GM21825 (cell line): Measurements from ENCODE around the gene C4orf46.
"Not testable (repeated sequence)": the region's sequence is repeated elsewhere in the genome, so short reads cannot be mapped to it uniquely, and the experiment has no call there.

Experiments used
- ATAC-seq: cut with Tn5 transposase; IDR thresholded peaks from one replicate; pipeline ENCODE4 v1.9.1; 2021; ENCODE audit warnings: mild to moderate bottlenecking, moderate library complexity; ENCODE audit not compliant: unreplicated experiment

The C4orf46 gene

DNA sequence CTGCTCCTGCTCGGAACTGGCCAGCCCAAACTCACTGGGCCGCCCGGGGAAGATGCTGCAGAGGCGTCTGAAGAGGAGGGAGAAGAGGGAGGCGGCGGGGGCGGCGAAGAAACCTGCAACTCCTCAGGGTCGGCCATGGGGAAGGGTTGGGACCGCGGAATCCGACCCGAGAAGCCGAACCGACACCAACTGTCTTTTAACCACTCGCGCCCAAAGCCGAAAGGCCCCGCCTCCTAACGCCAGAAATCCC, at the start of gene C4orf46:
C4orf46 (minus strand) TSS at position 223 of the 250 bp plus-strand sequence; CDS start at position 137, 86 bp downstream.
- ATAC-seq = no peak

DNA sequence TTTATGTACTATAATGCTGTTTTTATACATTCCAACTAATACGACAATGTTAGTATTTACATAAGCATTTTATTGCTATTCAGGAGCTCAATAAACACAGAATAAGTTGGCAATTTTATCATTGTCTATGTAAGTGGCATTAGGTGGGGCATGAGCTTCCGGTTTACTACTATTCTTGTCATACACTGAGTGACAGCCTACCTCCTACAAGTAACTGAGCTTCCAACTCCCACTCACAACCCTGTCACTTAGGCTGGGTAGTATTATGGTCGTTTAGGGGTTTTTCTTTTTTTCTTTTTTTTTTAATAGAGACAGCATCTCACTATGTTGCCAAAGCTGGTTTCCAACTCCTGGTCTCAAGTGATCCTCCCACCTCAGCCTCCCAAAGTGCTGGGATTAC, 44.1 kb upstream of the C4orf46 start:
- no peak for ATAC-seq

DNA sequence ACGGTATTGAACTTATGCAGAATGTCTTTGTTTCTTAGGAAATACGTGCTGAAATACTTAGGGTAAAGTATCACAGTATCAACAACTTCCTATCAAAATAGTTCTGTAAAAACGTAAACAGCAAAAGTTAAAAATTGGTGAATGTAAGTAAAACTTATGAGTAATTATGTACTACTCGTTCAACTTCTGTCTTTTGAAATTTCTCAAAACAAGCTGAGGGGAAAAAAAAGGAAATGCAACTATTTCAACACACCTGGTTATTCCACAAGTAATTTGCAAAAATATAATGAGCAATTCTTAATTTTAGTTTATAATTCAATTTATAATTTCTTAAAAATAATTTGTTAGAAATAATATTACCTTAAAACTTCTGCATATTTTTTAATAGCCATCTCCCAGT, 43.2 kb upstream of the C4orf46 start:
- no peak for ATAC-seq

DNA sequence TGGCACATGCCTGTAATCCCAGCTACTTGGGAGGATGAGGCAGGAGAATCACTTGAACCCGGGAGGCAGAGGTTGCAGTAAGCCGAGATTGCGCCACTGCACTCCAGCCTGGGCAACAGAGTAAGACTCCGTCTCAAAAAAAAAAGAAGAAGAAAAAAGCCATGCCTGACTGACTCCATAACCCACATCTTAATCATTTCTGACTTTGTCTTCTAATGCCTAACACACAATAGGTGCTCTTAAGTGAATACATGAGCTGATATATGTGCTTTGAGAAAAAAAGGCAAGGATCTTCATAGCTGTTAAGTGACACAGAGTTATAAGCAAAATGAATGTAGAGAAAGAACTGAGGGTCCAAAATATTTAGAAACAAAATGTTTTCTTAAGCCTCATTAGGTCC, 40.9 kb upstream of the C4orf46 start:
- not testable (repeated sequence) for ATAC-seq

DNA sequence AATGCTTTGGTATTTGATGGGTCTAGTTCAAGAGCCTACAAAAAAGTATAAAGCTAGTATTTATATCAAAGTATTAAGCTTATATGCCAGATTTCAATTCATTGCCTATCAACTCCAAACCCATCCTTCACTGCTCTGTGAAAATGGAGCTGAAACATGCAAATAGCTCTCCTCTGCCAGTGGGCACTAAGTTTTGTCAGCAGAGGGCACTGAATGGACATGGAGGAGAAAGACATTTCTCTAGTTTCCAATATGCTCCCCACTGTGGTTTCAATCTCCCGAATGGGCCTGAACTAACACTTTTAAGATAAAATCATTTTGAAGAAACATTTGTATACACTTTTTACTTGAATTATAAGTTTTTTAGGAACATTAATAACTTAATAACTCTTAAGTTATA, 39.1 kb upstream of the C4orf46 start:
- ATAC-seq = no peak

DNA sequence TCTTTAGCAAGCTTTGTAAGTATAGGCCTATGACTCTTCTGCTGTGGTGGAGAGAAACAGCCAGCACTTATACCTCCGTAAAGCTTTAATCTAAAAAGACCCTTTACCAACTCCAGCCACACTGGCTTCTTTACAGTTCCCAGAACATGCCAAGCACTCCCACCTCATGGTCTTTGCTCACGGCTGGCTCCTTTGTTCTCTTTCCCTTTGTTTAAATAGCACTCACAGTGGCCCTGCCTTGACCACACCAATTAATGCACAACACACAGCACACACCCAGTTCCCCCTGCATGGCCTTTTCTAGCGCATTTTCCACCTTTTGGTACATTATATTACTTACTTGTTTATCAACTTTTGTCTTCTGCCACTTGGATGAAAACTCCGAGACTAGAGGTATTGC, 32.6 kb upstream of the C4orf46 start:
- no peak for ATAC-seq

DNA sequence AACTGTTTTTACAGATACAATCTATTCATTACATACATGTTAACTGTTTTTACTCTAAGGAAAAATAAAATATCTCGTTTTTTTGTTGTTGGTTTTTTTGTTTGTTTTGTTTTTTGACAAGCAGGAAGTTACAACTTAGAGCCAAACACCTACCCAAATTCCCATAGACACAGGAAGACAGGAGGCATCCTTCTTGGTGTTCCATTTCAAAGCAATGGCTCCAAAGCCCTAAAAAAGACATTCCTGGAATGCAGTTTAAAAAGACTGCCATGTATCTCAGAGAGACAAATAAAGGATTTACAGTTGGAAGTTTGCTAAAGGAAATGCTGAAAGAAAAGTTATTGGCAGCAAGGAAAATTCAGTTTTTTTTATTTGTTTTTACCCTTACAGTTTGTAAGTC, 17.1 kb upstream of the C4orf46 start:
- ATAC-seq = no peak

DNA sequence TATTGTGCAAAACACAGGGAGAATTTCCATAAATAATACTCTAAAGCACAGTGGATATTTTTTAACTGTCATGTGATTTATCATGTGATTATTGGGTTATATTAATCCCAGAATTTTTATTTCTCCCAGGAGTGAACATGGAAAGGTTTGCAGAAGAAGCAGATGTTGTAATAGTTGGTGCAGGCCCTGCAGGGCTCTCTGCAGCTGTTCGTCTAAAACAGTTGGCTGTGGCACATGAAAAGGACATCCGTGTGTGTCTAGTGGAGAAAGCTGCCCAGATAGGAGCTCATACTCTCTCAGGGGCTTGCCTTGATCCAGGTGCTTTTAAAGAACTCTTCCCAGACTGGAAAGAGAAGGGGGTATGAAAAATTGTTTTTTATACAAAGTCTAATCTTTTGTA, 10.4 kb upstream of the C4orf46 start:
- no peak for ATAC-seq

DNA sequence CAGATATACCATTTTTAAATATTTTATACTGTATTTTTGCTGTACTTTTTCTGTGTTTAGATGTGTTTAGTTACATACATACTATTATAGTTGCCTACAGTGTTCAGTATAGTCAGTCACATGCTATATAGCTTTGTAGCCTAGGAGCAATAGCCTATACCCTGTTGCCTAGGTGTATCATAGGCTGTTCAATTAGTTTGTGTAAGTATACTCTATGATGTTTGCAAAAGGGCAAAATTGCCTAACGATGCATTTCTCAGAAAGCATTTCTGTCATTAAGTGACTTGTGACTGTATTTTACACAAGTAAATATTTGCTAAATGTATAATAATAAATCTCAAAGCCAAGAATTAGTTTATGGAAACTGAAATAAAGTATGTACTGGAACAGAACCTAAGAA, 9.9 kb upstream of the C4orf46 start:
- ATAC-seq = no peak

DNA sequence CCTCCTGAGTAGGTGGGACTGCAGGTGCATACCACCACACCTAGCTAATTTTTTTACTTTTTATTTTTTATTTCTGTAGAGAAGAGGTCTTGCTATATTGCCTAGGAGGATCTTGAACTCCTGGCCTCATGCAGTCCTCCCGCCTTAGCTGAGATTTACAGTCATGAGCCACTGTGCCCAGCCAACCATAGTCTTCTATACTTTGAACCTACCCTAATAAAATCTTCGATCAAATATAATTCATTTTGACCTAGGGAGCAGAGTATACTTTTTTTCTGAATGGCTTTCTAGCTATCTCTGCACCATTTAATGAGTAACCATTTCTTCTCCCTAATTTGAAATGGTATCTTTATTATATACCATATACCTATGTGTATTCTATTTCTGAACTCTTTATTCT, 7.1 kb upstream of the C4orf46 start:
- no peak for ATAC-seq

DNA sequence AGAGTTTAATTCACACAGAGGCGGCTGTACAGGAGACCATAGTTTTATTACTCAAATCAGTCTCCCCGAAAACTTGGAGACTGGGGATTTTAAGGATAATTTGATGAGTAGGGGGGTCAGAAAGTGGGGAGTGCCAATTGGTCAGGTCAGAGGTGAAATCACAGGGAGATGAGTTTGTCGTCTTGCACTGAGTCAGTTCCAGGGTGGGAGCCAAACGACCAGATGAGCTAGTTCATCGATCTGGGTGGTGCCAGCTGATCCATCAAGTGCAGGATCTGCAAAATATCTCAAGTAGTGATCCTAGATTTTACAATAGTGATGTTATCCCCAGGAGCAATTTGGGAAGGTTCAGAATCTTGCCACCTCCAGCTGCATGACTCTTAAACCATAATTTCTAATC, 4.4 kb upstream of the C4orf46 start:
- no peak for ATAC-seq

DNA sequence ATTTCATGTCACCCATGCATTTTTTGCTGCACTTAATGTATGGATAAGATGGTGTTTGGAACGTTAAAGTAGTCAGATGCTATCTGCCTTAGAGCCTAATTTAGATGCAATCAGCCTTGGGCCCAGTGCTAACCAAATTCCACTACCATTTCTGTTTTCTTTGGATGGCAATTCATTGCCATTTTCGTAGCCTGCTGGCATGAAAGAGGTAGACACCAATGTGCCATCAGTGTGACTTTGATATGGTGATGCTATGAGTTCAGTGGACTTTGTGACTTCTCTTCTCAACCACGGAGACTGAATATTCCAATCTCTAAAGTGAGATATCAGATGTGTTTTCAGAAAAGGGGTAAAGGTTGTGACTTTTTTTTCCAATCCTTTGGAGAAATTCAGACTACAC, 1.9 kb upstream of the C4orf46 start:
- no peak for ATAC-seq

DNA sequence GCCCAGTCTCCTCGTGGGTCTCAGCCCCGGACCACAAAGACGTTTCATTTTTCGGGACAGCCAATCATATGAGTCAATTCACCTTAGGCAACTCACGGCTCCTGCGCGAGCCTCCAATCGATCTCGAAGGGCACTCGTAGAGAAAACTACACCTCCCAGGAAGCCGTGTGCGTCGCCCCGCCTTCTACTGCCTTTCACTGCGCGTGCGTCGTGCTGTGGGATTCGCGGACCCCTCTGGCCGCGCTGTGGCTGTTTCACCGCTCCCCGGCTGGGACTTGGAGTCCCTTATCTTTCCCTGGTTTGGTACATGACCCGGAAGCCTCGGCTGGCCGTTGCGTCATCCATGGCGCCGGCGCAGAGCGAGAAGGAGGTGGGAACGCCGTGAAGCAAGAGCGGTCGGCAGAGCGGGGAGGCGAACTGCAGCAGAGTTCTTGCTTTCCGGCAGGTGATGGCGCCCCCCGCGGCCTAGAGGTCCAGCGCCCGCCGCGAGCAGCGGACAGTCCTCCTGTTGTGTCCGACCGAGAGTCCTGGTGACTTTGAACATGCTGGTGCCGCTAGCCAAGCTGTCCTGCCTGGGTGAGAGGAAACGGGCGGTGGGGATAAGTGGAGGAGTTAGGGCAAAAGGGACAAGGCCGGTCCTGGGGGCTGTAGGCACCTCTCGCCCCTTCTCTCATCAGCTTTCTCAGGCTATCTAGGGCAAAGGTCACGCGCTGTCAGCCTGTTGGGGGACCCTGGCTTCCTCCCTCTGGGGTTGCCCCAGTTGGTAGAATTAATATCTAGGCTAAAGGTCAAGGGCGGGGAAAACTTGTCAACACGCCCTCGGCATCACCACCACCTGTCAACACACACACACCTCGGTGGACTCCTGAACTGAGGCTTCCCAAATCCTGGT, 474 bp upstream of the C4orf46 start, which contains the start of gene ETFDH:
ETFDH (plus strand) TSS at position 382 of the 892 bp plus-strand sequence; CDS start at position 543, 161 bp downstream.
- peak; percentile 89 for ATAC-seq

DNA sequence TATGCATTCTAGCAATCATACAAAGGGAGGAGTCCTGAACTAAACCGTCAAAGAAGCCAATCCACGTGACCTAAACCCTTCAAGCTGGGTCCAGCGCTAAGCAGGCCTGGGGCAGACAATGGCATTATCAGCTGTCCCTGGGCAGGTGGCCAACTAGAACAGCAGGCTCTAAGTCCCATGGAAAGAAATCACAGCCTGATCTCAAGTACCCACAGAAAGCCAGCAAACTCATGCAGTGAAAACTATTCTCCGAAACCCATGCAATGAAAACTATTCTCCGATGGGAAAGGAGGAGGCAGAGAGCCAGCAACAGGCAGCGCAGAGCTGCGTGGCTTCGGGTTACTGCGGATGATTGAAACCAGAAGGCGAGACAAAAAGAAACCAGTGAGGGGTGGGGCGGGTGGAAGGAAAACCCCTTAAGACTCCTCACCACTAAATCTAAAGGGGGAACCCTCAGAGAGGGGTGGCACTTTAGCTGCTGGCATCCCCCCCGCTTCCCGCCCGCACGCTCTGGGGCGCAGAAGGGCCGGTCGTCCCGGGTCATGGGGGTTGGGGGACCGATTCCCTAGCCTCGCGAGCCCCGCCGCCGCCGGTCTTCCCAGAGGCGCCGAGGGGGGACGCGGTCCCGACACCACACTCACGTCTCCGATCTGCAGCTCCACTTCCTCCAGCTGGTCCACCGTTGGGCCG, 567 bp downstream of the C4orf46 start:
- ATAC-seq = peak; percentile 27

DNA sequence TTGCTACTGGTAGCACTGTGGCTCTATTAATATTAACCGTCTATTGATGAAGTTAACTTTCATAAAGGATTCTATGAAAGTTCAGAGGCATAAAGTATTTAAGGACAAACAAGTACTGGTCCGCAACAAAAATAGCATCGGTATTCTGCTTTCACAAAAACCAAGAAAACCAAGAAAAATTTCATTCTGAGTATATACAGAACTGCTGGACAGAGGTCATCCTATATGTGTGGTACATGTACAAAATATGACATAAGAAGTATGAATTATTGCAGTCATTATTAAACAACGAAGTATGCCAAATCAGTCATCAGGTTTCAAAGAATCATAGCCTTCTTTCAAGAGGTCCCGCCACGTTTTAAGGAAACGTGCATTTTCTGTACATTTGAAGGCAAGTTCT, 2.4 kb downstream of the C4orf46 start:
- no peak for ATAC-seq

DNA sequence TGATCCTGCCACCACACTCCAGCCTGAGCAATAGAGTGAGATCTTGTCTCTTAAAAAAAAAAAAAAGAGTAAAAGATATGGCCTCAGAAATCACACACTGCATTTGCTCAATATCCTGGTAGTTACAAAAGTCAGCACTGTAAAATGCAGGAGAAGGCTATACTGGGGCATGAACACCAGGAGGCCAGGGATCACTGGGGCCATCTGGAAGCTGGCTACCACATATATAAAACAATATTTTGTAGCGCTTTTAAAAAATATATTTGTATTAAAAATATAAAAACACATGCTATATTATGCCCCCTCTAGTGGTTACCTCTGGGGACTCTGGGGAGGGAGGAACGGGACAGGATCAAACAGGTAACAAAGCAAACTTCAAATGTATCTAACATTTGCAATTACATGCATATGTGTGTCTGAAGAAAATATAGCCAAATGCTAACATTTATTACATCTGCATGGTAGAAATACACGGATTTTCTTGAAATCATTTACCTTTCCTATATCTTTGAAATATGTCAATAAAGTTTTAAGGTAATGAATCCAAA, 4.0 kb downstream of the C4orf46 start:
- ATAC-seq = no peak

DNA sequence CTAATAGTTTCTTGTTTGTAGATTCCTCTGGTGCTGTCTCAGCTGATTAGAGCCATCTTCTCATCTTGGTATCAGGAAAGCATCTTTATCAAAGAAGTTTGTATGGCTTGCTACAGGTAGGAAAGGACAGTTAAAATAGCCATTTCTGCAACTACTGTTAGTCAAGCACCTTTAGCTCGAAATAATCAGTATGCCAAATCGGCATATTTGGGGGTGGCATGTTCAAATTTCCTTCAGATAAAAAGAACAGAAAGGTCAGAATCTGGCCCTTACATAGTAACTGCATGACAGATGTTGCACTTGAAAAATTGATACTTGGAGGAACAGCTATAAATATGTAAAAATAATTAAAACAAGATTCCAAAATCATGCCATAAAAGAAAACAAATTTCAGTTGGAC, 4.8 kb downstream of the C4orf46 start:
- no peak for ATAC-seq

DNA sequence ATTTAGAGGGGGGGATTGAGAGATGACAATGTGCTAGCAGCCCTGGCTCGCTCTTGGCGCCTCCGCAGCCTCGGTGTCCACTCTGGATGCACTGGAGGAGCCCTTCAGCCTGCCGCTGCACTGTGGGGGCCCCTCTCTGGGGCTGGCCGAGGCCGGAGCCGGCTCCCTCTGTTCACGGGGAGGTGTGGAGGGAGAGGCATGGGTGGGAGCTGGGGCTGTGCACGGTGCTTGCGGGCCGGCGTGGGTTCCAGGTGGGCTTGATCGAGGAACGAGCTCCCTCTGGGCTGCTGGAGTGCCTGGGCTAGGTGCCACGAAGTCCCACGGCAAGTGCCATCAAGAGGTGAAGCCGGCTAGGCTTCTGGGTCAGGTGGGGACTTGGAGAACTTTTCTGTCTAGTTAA, 6.9 kb downstream of the C4orf46 start:
- no peak for ATAC-seq

DNA sequence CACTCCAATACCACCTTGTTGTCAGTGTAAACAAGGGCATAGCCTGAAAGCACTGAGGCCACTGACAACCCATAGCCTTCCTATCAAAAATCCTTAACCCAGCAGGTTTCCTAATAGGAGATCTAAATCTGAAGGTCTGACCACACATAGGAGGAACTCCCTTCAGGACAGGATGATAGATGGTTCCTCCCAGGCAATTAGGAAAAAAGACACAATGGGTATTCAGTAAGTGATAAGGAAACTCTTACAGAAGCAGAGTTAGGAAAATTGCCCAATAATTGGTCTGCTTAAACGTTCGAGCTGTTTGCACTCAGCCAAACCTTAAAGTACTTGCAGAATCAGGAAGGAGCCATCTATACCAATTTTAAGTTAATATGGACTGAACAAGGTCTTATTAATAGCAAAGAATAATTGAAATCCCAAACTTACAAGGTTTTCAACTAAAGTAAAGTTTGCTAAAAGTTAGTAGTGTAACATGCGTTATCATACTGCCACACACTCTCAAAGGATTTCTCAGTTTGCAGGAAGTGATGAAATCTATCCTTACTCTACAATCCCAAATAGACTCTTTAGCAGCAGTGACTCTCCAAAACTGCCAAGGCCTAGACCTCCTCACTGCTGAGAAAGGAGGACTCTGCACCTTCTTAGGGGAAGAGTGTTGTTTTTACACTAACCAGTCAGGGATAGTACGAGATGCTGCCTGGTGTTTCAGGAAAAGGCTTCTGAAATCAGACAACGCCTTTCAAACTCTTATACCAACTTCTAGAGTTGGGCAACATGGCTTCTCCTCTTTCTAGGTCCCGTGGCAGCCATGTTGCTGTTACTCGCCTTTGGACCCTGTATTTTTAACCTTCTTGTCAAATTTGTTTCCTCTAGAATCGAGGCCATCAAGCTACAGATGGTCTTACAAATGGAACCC, 7.7 kb downstream of the C4orf46 start:
- ATAC-seq = not testable (repeated sequence)

DNA sequence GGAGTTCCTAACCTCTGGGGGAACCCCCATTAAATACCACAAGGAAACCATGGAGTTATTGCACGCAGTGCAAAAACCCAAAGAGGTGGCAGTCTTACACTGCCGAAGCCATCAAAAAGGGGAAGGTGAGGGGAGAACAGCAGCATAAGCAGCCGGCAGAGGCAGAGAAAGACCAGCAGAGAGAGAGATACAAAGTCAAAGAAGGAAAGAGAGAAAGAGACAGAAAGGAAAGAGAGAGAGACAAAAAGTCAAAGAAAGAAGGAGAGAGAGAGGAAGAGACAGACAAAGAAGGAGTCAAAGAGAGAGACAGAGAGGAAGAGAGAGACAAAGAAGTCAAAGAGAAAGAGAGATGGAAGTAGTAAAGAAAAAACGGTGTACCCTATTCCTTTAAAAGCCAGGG, 8.4 kb downstream of the C4orf46 start:
- ATAC-seq = not testable (repeated sequence)

DNA sequence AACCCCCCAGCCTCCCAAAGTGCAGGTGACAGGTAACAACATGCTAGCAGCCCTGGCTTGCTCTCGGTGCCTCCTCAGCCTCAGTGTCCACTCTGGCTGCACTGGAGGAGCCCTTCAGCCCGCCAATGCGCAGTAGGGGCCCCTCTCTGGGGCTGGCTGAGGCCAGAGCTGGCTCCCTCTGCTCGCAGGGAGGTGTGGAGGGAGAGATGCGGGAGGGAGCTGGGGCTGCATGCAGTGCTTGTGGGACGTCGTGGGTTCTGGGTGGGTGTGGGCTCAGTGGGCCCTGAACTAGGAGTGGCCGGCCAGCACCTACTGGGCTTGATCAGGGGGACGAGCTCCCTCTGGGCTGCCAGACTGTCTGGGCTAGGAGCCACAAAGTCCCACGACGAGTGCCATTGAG, 14.4 kb downstream of the C4orf46 start:
- ATAC-seq = no peak
